ENCODE data around the gene EIF4E.
"Not testable (repeated sequence)": the region's sequence is repeated elsewhere in the genome, so short reads cannot be mapped to it uniquely, and the experiment has no call there.

- not testable (repeated sequence) for TF ChIP-seq CTCF, POLR2A (IDR thresholded peaks at IDR 0.05)
These were observed 86.0 kb downstream of the EIF4E start for GRCh38 chr4:98842917-98843316.

Data from Peyer's patch (tissue), 4 donors.